Spleen (tissue), 13 donors: ENCODE results near the gene OR7G2. TPM values are rescaled to one million over a fixed set of nuclear protein-coding genes. Genes with fewer than 3 reads are reported as not detected.

Source experiments
- DNase-seq: peaks from one replicate; pipeline ENCODE4 v3.0.0-alpha.2; 2020
- H3K27ac ChIP-seq, 8 donors: fragments of 200-600 bp; sonication (generic) in 7 of 8; 1 replicate in 4 of 8; 2 replicates in 4 of 8; pipeline versions ENCODE4 v1.5.0 to v1.8.0; 2016 to 2021; ENCODE audit warnings: inconsistent platforms in 4 of 8, mild to moderate bottlenecking in 4 of 8, moderate library complexity in 1 of 8
- H3K27me3 ChIP-seq, 7 donors: fragments of 200-600 bp; sonication (generic) in 6 of 7; replicated peaks in 1 of 7; 1 replicate in 4 of 7; 2 replicates in 3 of 7; pipeline versions ENCODE4 v1.5.0 to v1.8.0; 2016 to 2021; ENCODE audit warnings: inconsistent platforms in 3 of 7, mild to moderate bottlenecking in 1 of 7
- H3K36me3 ChIP-seq, 6 donors: fragments of 200-600 bp; sonication (generic) in 5 of 6; 1 replicate in 4 of 6; 2 replicates in 2 of 6; pipeline versions ENCODE4 v1.5.0 to v1.8.0; 2016 to 2021; ENCODE audit warnings: inconsistent platforms in 2 of 6
- H3K4me1 ChIP-seq, 6 donors: fragments of 200-600 bp; sonication (generic) in 5 of 6; 1 replicate in 3 of 6; 2 replicates in 3 of 6; pipeline versions ENCODE4 v1.5.0 to v1.8.0; 2016 to 2021; ENCODE audit warnings: inconsistent platforms in 3 of 6
- H3K4me3 ChIP-seq, 8 donors: fragments of 200-600 bp; sonication (generic) in 7 of 8; 1 replicate in 4 of 8; 2 replicates in 4 of 8; pipeline versions ENCODE4 v1.5.0 to v1.8.0; 2016 to 2021; ENCODE audit warnings: inconsistent platforms in 4 of 8, mild to moderate bottlenecking in 4 of 8, moderate library complexity in 2 of 8
- H3K9me3 ChIP-seq, 8 donors: fragments of 200-600 bp; sonication (generic) in 7 of 8; 1 replicate in 4 of 8; 2 replicates in 4 of 8; pipeline versions ENCODE4 v1.5.0 to v1.8.0; 2016 to 2021; ENCODE audit warnings: inconsistent platforms in 4 of 8
- CTCF ChIP-seq, 11 experiments: fragments of 200-600 bp in 7 of 11; fragments of 450-650 bp in 4 of 11; sonication (generic) in 4 of 11; IDR thresholded peaks in 8 of 11; conservative IDR thresholded peaks in 3 of 11; 1 replicate in 7 of 11; 2 replicates in 4 of 11; pipeline versions ENCODE4 v1.4.0 to v1.8.0; 2016 to 2021; ENCODE audit warnings: antibody characterized with exemption in 11 of 11, inconsistent platforms in 4 of 11, mild to moderate bottlenecking in 1 of 11
- POLR2A ChIP-seq, 3 donors: fragments of 450-650 bp; IDR thresholded peaks; one replicate each; pipeline ENCODE4 v1.5.1; 2017; ENCODE audit warnings: antibody characterized with exemption in 3 of 3, mild to moderate bottlenecking in 1 of 3
- POLR2AphosphoS5 ChIP-seq, 3 donors: sonication (generic); formaldehyde crosslinking; IDR thresholded peaks; one replicate each; pipeline ENCODE4 v1.5.1; 2017; ENCODE audit warnings: antibody characterized with exemption in 3 of 3
- WGBS, 5 donors: extraction: QIAGEN DNeasy Blood & Tissue Kit in 3 of 5; methylation state at CpG; one replicate each; pipeline versions ENCODE4 v1.1.5 to v1.1.7; 2013 to 2018; 5-methylcytosine and 5-hydroxymethylcytosine counted together
- intact Hi-C: fragments of 100-400 bp; cut with DNase I; formaldehyde crosslinking; loops from one replicate; pipeline ENCODE4 v1.15.0; 2023; ENCODE audit warnings: low total_unique reads
- long read RNA-seq, 2 donors: transcript quantifications; one replicate each; lab custom pipeline, GENCODE V29; 2026
- polyA plus RNA-seq, 3 donors: library from polyadenylated mRNA; stranded (reverse); fragments of 200-250 nt; gene quantifications; one replicate each; pipeline ENCODE4 v1.2.1, GENCODE V29; 2013
- total RNA-seq, 7 donors: library from RNA; depleted of rRNA in 3 of 7; stranded (reverse); fragments of >200 nt in 3 of 7; fragmentation: NEBNext Ultra II Directional in 4 of 7; extraction: Animal tissue kit (Norgen Biotek cat#: 25700) in 4 of 7; gene quantifications; one replicate each; pipeline versions ENCODE4 v1.1.0 to v1.2.1, GENCODE V29; 2016 to 2021
- donor health status: healthy with polysubstance abuse.
- donor health status: DM: no; HTN: no; CAD: no; lungs with moderate emphysema.
- donor health status: DM: no; HTN: no; CAD: no.
- donor health status: Bipolar disorder and iron deficiency.
- donor health status: healthy.
- donor health status: DM: no; HTN: no; CAD: no.
- donor health status: DM: yes; HTN: yes; CAD: no.

OR7G2 gene
- total RNA-seq (not detected), polyA plus RNA-seq (not detected)
- long read RNA-seq, donor 1, result 0 reads
- long read RNA-seq, donor 2, result 0 reads

DNA sequence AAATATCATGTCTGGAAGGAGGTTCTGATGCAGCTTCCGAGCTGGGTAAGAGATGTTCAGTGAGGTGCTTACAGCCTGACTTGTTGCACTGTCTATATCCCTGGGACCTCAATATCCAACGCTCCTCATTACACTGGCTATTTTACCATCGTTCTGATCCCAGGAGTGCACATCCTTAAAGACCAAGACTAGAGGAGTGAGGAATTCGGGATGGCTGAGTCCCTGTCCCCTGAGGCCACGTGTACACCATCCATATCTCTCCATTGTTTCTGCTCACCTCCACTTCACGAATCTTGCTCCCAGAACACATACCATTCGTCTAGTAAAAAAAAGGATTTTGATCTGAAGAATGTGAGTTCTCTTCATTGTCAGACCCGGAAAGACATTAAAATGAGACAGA lies at the start of gene OR7G2:
TSS of gene OR7G2 (minus strand) at position 101 of the 400 bp plus-strand sequence. CDS start 4,232 bp downstream, outside the sequence.
- DNase-seq, result no peak
- H3K9me3 ChIP-seq, result no peaks in the 10 kb centered on the region
- H3K27ac ChIP-seq, result no peak within 1 kb of the TSS
- intact Hi-C loops, result no loop called here
- no peak within 1 kb of the TSS for H3K4me3 ChIP-seq
- TF ChIP-seq POLR2AphosphoS5 (IDR thresholded peaks at IDR 0.05) (no peak), CTCF (IDR thresholded peaks at IDR 0.05 in 8 of 11, conservative IDR thresholded peaks at IDR 0.05 in 3 of 11) (no peak), POLR2A (IDR thresholded peaks at IDR 0.05) (no peak)
- no peaks in the 10 kb centered on the region for H3K4me1 ChIP-seq
- 63 to 78% (median 72%) methylated on average over 8 of the region's 8 CpGs for WGBS, 5 donors
- H3K36me3 ChIP-seq, result no peaks in the 10 kb centered on the region
- H3K27me3 ChIP-seq, result peaks cover 0 to 46% (median 0%) of the 10 kb centered on the region in 7 donors

- Histone ChIP-seq H3K36me3 (peaks cover 12 to 98% (median 72%) of the 10 kb centered on the region in 6 donors), H3K27ac (peak overlapping the region in 5 of 8 donors; percentile 37 to 78 (median 60)), H3K4me1 (peaks cover 6 to 33% (median 14%) of the 10 kb centered on the region in 6 donors), H3K9me3 (peaks cover 0 to 72% (median 55%) of the 10 kb centered on the region in 8 donors), H3K27me3 (no peaks in the 10 kb centered on the region), H3K4me3 (no peak overlapping the region)
- DNase-seq, result no peak
- 39 to 60% (median 50%) methylated on average over 1 of the region's 1 CpG for WGBS, 5 donors
- no peak for TF ChIP-seq POLR2AphosphoS5 (IDR thresholded peaks at IDR 0.05)
- TF ChIP-seq POLR2A (IDR thresholded peaks at IDR 0.05), result no peak
- TF ChIP-seq CTCF (IDR thresholded peaks at IDR 0.05 in 8 of 11, conservative IDR thresholded peaks at IDR 0.05 in 3 of 11), result no peak
- intact Hi-C loops, result no loop called here
Observed at GRCh38 chr19:9156304-9156703, 49.0 kb upstream of the OR7G2 start.

DNA sequence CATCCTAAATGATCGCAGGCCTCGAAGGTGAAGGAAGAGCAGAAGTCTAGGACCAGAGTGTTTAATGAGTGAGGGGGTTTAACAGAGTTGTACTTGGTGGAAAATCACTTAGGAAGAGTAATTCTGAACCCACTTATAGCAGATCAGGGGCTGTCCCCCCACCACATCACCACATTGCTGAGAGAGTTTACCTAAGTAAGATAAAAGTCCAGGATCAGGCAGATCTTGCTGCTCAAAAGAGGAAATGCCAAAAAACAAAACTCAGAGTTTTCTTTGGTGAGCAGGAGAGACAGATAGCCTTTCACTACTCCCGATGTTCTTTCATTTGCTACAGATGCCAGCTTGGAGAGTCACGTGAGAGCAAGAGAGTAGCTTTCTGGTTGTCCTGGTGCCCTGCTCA lies 48.3 kb upstream of the OR7G2 start:
- Histone ChIP-seq H3K36me3 (peaks cover 9 to 93% (median 65%) of the 10 kb centered on the region in 6 donors), H3K9me3 (peaks cover 0 to 72% (median 49%) of the 10 kb centered on the region in 8 donors), H3K4me3 (no peak overlapping the region), H3K27ac (peak overlapping the region in 4 of 8 donors; percentile 48 to 78 (median 60)), H3K27me3 (no peaks in the 10 kb centered on the region), H3K4me1 (peaks cover 6 to 40% (median 16%) of the 10 kb centered on the region in 6 donors)
- DNase-seq, result no peak
- 92 to 99% (median 97%) methylated on average over 4 of the region's 4 CpGs for WGBS, 5 donors
- intact Hi-C loops, result no loop called here
- no peak for TF ChIP-seq POLR2AphosphoS5 (IDR thresholded peaks at IDR 0.05)
- TF ChIP-seq CTCF (IDR thresholded peaks at IDR 0.05 in 8 of 11, conservative IDR thresholded peaks at IDR 0.05 in 3 of 11), result no peak
- TF ChIP-seq POLR2A (IDR thresholded peaks at IDR 0.05), result no peak

DNA sequence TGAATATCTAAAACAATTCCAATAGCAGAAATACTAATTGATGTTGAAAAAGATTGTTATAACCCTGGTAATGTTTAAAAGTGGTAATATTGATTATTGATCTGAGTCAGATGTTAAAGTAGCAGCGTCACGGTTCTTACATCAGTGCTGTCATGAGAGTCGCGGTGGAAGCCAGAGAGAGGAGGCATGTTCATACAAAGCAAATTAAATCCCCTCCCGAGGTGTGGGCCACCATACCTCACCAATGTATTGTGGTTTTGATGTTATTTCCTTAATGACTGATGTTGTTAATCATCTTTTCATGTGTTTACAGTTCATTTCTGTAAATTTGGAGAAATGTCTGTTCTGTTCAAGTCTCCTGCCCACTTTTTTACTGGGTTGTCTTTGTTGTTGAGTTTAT lies 44.1 kb upstream of the OR7G2 start:
- intact Hi-C loops, result no loop called here
- Histone ChIP-seq H3K4me3 (no peak overlapping the region), H3K36me3 (peaks cover 0 to 92% (median 29%) of the 10 kb centered on the region in 6 donors), H3K27ac (no peak overlapping the region), H3K4me1 (peaks cover 5 to 54% (median 13%) of the 10 kb centered on the region in 6 donors), H3K9me3 (peaks cover 0 to 73% (median 49%) of the 10 kb centered on the region in 8 donors), H3K27me3 (no peaks in the 10 kb centered on the region)
- no peak for TF ChIP-seq POLR2A (IDR thresholded peaks at IDR 0.05)
- TF ChIP-seq POLR2AphosphoS5 (IDR thresholded peaks at IDR 0.05), result no peak
- no peak for TF ChIP-seq CTCF (IDR thresholded peaks at IDR 0.05 in 8 of 11, conservative IDR thresholded peaks at IDR 0.05 in 3 of 11)
- DNase-seq, result no peak
- WGBS, 5 donors, result 86 to 92% (median 90%) methylated on average over 5 of the region's 5 CpGs
